ENCODE measurements around the gene LMO3.

LMO3 gene

DNA sequence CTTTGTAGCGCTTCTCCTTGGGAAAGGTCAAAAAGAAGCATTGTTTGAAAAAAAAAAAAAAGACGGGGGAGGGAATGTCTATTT lies at the start of gene LMO3:
TSS of gene LMO3 (minus strand) at position 46 of the 84 bp plus-strand sequence. CDS start 5,302 bp downstream, outside the sequence.
- DNase-seq, result no peak

DNA sequence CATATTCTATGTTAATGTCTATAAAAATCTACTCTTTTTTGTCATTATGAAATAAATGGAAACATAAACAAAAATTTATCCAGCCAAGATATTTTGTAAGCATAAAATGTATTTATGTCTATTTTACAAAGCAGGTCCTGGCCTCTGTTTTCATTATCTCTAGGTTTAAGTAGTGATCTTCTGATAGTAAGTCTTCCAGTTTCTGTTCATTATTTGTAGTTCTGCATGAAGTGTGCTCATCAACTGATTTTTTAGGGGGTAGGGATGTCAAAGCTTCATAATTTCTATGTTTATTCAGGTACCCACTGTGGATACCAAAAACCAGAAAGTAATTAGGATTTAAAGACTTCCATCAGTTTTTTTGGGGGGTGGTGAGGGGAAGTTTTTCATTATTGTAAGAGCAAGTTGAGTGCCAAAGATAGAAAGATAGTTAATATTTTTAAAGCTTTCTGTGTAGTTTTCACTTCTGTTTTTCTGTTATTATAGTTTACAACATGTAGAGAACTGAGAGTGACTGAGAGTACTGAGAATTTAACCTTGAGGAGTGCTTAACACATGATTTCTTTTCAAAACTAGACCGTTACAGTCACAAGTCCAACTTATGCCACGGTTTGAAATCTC lies 30.6 kb upstream of the LMO3 start:
- DNase-seq, result no peak

DNA sequence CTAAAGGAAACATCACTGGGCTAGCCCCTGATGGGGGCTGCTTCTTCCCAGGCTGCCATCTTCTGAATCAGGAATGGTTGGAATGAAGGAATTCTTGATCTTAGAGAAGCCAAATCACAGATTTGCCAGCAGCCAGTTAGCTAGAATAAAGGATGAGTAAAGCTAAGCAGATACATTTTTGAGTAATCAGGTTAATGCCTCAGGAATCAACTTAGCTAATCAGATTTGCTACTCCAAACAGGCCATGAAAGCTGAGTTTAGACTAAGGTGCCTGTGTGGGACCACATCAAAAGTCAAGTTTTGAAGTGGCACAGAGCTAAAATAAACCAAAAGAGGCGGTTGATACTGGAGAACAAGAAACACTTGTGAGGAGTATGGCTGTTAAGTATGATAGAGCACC lies 28.8 kb upstream of the LMO3 start:
- DNase-seq, result no peak

DNA sequence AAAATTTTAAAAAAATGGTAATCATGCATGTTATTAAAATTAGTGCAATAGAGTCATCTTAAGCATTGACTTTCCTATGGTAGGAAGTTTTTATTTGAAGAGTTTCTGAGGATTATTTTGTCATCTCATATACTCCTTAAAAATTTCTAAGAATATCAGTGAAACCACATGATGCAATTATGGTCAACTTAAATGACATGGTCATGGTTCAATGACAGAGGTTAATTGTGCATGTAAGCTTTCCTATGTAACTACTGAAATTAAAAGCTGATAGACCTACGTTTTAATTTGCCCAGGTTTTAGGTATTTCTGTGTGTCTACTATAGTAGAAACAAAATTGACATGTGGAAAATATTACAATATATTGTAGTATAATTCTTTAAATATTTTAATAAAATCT lies 21.0 kb upstream of the LMO3 start:
- no peak for DNase-seq

DNA sequence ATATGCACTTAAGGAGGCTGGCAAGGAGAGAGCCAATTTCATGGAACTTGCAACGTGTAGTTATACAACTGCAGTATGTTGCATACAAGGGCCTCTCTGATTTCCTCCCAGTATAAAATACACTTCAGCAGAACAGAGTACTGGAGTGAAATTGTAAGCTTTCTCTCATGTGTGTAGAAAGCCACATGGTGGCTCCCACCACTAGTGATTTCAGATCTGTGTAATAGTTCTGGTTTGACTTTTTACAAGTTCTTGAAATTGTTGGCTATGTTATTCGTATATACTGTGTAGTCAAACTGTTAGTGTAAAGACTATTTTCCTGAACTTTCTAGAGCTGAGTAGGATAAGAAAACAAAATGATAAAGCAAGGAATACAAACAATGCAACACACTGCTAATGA lies 16.4 kb upstream of the LMO3 start:
- peak in 1 of 2 experiments; percentile 20 for DNase-seq

DNA sequence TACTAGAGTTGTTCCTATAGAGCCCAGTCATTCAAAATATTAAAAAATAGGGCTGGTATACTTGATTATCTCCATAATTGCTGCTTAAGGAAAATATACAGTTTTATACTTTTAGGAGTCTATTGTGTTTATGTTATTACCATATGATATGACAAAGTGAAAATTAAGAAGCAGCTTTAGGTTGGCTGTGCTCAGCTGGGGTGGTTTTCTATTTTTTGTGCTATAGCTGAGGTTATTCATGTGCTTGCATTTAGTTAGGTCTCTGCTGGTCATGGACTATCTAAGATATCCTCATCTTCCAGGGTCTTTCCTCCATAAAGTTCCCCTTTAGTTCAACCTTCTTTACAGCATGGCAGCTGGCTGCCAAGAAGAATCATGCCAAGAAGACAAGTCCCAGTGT lies 13.6 kb upstream of the LMO3 start:
- no peak for DNase-seq

DNA sequence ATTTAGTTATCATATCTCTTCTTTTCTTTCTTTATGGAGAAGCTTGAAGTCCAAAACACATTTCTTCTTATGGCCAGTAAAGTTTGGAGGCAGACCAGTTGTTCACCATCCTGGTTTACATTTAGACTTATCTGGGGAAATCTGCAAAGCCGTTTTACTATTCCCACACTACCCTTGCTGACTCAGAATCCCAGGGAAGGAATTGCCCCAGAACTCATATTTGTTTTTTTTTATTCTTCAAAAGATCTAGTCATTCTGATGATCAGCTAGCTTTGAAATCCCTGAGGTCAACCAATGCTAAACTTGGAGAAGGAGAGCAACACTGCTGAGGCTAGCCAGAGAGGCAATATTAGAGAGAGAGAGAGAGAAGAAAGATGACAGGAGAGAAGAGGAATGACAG lies 12.3 kb upstream of the LMO3 start:
- no peak for DNase-seq

DNA sequence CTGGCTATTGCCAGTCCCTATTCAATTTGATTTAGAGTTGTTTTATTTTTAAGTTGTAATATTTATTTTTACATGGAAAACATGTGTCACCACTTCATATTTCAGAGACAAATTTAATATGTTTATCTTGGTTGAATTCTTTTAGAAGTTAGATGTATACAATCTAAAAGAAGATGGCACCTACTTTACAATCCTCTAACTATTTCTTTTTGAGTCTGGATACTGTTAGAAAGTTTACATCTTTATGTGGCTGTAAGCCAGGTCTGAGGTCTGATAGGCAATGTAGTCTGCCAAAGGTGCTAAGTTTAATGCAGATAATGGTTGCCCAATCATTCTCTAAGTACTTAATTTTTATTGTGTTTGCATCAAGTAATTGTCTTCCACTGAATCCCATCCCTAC lies 7.2 kb upstream of the LMO3 start:
- DNase-seq, result no peak

DNA sequence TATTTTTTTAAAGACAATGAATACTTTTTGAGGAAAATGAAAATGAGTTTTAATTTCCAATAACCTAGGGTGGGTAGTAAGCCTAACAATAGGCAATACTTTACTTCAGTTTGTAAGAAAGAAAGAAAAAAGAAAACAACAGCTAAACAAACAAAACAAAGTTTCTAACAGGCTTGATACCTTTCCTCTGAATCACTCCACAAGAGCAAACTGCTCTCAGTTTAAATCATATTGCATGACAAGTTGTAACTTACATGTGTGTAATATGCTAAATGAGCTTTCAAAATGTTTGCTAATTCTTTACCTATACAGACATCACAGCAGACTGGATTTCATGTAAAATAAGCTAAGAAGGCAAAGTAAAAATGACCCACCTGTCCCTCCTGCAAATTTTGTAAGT lies 6.7 kb upstream of the LMO3 start:
- DNase-seq, result no peak

DNA sequence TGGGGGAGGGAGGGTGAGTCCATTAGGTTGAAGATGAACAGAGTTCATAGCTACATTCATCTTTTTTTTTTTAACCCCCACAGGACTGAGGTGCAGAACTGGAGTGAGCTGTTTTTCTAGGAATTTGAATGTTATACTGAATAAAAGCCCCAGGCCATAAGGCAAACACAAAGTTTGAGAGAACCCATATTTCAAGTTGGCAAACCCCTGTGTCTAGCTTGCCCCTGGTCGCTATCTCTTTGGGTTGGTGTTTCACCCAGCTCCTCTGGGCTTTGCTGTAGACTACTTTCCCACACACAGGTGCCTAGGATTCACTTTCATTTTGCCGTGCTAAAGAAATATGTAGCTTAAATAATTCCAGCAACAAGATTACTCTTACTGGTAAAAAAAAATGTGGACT lies 5.2 kb upstream of the LMO3 start:
- DNase-seq, result peak; percentile 54 to 76

DNA sequence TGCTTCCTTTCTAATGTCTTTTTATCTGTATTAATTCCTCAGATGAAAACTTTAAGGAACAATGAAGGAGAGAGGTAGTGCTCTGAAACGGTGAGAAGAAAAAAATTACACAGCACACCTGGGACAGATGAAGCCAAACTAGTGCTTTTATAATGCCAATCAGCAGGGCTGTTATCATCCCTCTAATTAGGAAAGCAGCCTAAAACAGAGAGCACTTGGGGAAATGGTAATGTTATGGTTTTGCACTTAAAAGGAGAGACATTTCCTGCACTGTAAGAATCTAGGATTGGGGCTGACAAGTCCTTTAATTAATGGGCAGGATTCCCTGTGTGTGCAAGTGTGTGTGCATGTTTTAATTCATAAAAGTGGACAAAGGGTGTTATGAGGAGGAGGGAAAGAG lies 4.8 kb upstream of the LMO3 start:
- DNase-seq, result peak in 1 of 2 experiments; percentile 84

DNA sequence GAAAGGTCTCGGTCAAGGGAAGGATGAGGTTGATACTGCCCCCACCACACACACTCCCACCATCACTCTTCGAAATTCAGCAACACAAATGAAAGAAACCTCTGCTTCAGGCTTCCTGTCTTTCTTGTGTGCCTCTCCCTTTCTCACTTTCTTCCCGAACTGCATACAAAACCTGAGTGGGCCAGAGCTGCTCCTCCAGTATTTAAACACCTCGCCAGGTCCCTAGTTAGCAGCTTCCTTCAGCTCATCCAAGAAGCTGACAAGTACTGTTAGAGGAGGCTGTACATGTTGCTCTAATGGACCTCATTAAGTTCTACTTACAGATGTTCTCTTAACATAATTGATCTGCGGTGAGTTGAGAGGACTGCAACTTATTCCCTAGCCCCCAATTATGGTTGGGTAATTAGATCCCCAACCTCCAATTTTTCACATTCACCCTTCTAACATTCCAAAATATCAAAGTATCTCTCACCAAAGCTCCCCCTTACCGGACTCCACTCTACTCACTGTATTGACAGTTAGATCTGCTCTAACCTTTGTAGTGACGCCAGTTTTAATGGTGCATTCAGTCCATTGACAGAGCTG lies 4.1 kb upstream of the LMO3 start:
- peak in 1 of 2 experiments; percentile 64 for DNase-seq

DNA sequence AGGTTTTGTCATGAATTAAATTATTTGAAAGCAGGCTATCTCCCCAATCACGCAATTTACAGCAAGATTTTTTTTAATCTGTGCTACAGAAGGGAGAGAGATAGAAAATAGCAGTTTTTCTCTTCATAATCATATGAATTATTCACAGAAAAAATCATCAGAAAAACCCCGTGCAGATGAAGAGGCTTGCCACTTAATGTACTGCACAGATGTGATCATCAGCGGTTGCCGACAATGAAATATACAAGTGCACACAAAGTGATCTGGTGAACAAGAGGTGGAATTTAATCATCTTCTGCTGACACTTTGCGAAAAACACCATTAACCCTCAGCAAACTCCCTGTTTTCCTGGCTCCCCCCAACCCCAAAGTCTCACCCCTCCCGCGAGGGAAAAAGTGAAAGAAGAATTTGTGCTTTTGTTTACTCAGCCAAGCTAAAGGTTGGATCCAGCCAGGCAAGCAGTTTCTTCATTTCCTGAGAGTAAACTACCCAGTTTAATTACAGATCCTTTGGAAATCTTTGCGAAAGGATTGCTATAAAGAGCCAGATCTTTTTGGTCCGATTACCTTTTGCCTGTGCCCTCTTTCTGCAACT lies 3.1 kb upstream of the LMO3 start:
- peak; percentile 33 to 66 for DNase-seq

DNA sequence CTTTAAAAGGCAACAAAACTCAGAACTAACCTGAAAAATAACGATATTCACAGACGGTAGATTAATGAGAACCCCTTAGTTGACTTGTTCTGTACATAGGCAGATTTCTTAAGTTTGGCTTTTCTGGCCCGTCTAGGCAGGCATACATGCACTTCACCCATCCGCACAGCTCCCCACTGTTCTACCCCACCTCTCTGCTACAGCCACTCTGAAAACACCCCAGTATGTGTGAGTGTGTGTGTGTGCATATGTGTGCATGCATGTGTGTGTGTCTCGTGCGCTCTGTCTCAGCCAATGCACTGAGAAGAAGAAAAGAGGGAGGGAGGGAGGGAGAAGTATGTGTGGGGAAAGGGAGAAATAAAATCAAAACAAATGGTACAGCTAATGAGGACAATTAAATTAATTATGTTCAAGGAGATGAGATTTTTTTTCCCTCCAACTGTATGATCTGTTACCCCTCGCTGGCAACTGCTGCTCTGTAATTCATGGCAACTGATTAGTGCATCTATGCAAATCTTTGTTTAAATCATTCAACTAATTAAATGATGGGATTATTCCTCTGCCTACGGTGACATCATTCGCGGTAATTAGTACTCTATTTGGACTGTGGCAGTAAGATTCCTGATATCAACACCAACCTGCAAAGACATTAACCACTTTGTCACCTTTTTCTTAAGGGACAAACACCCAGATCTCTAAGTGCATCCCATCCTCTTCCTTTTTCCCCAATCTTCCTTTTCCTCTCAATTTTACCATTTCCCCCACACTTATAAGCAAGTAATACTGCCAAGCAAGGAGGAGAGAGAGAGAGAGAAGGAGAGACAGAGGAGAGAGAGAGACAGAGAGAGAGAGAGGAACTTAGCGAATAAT lies 2.2 kb upstream of the LMO3 start:
- DNase-seq, result peak; percentile 69 to 86

DNA sequence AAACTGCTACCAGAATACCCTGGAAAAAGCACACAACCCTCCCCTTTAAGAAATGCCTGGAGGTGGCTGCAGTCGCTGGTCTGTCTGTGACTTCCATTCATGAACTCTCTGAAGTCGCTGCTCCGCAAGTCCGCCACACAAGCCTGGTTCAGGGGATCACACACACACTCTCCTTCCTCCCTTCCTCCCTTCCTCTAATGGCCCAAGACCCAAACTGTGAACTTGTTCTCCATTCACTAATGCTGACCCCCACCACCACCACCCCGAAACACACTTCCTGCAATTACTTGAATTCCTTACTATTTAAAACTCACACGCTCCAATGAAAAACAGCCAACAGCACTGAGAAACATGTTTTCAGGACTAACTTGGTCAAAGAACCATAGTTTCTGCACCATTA lies 1.0 kb upstream of the LMO3 start:
- DNase-seq, result peak; percentile 39 to 58

DNA sequence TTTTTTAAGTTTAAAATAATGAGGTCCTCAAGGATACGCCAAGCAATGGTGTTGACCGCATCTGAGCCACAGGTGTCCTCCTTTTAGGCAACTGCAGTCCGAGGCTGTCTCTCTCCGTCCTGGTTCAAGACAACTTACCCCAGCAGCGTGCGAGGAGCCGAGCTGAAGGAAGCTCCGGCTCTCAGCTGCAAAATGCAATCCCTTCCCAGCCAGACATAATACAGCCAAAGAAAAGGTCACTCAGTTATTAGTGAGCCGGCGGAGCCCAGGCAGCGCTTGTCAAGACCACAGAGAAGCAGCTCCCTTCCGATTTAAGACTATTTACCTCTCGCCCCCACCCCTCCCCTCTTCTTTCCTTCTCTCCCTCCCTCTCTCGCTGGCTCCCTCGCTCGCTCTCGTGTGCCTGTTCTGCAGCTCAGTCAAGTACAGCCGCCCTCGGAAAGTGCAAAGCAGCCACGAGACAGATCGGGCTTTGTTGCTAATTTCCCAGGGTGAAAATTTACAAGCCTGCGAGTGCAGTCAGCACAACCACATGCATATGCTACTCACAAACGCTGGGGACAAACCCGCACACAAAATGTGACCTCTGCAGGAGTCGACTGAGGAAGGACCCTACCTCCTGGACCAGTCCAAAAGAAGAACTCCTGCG lies 363 bp upstream of the LMO3 start:
- peak; percentile 69 to 81 for DNase-seq

DNA sequence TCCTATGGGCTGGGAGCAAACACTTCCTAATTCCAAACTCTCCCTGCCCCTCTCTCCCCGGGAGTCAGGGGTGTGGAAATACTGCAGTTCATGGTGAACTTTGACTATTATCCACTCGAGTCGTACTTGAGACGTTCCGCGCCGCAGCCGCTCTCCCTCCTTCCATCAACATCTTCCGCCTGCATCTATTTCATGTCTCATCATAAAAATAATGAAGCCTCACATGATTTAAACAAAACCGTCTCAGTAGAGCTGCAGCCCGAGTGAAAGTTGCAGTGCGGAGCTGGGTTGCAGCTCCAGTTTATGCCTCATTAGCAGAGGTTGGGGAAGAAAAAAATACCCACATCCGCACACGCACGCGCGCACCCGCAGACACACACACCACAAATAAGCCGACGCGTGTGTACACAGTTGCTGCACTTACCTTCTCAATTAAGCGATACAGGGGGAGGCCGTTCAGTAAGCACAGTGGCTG lies 283 bp downstream of the LMO3 start:
- DNase-seq, result peak; percentile 81 to 91

DNA sequence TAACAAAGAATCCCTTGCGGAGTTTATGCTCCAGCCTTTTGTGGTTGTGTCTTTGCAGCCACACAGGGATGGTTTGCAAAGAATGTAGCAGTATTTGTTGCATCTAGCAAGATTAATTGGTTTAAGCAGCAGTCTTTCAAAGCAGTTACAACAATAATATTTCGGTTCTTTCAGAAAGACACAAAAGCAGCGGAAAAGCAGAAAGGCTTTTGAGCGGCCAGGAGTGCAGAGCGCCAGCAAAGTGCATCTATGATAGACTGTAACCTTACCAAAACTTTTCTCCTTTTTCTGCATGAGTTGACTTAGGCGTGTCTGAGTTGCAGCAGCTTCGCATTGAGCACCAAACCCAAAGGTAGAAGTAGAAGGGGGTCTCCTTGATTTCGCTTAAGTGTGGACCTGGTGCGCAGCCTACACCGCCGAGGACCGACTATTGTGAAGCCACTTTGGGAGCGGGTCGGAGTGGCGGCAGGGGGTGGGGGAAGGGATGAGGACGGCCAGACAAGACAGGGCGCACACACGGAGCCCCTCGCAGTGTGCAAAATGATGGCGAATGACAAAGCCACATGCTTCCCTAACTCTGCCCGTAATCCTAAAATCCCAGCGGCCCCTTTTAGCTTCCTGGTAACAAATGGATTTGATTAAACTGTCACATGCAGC lies 1.2 kb downstream of the LMO3 start:
- DNase-seq, result peak; percentile 30 to 58

DNA sequence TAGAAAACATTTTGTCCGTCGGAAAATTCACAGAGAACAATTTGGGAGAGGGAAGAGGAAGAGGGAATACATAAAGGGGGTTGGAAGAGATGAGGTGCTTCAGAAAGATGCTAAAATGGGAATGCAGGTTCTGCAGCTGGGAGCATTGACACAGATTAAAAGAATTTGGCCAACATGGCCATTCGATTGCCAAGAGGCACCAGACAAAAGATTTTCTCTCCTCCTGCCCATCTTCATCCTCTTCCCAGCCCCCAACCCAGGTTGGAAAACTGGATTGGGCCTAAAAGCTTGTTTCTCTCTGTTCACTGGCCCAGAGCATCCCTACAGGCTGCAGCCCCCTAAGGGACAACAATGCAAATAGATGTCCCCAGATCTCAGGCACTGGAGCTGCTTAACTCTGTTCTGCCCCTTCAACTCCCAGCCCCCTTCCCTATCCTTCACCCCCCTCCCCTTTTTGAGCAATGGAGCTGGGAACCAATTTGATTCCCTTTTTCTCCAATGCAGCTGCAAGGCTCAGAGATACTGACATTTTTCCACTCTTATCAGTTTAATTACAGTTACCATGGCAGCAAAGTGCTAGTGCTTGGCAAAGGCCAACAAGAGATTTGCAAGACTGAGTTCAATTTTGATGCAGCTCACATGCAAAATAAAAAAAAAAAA lies 1.9 kb downstream of the LMO3 start:
- DNase-seq, result peak; percentile 57 to 77

DNA sequence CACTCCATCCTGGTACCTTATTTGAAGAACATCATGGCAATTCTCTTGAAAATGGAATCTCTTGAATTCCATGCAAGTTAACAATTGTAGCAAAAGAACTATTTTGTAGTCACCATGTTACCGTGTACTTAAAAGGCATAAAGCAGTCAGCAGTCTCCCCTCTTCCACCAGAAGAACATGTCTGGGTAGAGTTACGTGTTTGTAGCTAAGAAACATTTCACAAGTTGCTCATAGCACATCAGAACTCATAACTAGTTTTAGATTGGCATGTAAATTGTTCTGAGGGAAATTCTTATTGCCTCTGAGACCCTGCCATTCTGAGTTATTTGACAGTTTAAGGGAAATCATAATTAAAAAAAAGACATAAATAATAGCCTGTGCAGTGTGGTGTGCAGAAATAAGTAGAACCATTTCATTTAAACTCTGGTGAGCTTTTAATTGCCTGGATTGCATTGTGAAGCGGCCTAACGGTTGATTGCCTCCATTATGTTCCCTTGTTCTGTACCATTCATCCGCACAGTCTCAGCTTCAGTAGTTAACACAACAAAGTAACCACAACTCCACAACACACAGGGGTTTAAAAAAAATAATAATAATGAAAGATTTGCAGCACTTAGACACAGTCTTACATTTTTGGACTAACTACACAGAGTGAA lies 2.6 kb downstream of the LMO3 start:
- DNase-seq, result peak; percentile 33 to 75

DNA sequence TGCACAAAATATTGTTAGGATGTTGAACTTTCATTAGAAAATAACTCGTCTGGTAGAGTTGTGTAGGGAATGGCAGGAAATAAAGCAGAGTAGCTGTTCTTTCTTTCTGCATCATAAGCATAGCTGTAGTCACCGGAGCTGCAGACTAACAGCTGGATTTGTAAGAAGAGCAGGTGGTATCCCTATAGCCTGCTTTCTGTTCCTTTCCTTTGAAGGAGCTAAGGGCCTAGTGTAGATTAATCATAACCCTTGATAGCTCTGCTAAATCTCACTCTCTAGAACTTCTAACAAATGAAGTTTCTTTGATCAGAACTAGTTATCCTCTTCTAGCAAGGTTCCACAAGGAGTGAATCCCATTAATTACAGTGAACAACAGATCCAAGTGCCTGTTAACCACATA lies 3.5 kb downstream of the LMO3 start:
- peak; percentile 28 to 62 for DNase-seq

DNA sequence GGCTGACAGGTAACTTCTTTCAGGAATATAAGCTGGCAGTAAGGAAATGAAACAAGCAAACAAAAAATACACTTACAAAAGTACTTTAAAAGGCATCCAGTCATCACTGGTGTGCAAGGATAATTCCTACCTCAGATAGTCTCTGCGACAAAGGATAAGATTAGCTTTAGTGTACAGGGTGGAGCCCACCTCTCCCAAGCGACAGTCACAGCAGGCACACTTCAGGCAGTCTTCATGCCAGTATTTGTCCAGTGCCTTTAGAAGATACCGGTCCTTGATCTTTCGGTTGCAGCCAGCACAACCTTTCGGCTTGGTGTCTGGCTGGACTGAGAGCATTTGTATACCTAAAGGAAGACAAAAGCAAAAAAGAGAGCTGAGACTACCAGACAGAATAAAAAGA lies 5.4 kb downstream of the LMO3 start:
- peak; percentile 35 to 64 for DNase-seq
